Neuronal stem cell (in vitro differentiated cells): Measurements from ENCODE around the gene MRPL37.
A peak's percentile ranks its signal among the peaks of the same experiment; 100 is the strongest.
"Not testable (repeated sequence)": the region's sequence is repeated elsewhere in the genome, so short reads cannot be mapped to it uniquely, and the experiment has no call there.

Source experiments
- DNase-seq: peaks from one replicate; pipeline ENCODE4 v3.0.0-alpha.2; 2013; ENCODE audit warnings: low spot score
- H2AFZ ChIP-seq: one replicate; pipeline ENCODE4 v1.6.1; 2013; ENCODE audit warnings: mild to moderate bottlenecking, low read length, inconsistent platforms
- H2AK5ac ChIP-seq: 2 replicates; pipeline ENCODE4 v1.6.1; 2013; ENCODE audit warnings: low read depth, mild to moderate bottlenecking, inconsistent platforms, low read length, moderate library complexity, mixed read lengths
- H2BK120ac ChIP-seq: 2 replicates; pipeline ENCODE4 v1.6.1; 2013; ENCODE audit warnings: low read depth, mild to moderate bottlenecking, inconsistent platforms, low read length, moderate library complexity, mixed read lengths
- H2BK12ac ChIP-seq: one replicate; pipeline ENCODE4 v1.6.1; 2013; ENCODE audit warnings: low read length, inconsistent platforms
- H2BK15ac ChIP-seq: 2 replicates; pipeline ENCODE4 v1.6.1; 2013; ENCODE audit warnings: mild to moderate bottlenecking, low read length, inconsistent platforms, mixed read lengths
- H2BK5ac ChIP-seq: one replicate; pipeline ENCODE4 v1.6.1; 2013; ENCODE audit warnings: inconsistent platforms, mild to moderate bottlenecking, low read length, moderate library complexity
- H3K14ac ChIP-seq: one replicate; pipeline ENCODE4 v1.6.1; 2013; ENCODE audit warnings: low read length, inconsistent platforms
- H3K18ac ChIP-seq: 2 replicates; pipeline ENCODE4 v1.6.1; 2013; ENCODE audit warnings: low read length, inconsistent platforms
- H3K23ac ChIP-seq: 2 replicates; pipeline ENCODE4 v1.6.1; 2013; ENCODE audit warnings: low read depth, mild to moderate bottlenecking, mixed read lengths, low read length, inconsistent platforms; ENCODE audit not compliant: poor library complexity
- H3K27ac ChIP-seq: replicated peaks from 3 replicates; pipeline ENCODE4 v1.5.1; 2013; ENCODE audit warnings: low read length, inconsistent platforms
- H3K27me3 ChIP-seq, 3 experiments: 2 replicates each; pipeline ENCODE4 v1.6.1; 2013; ENCODE audit warnings: low read length in 3 of 3, mild to moderate bottlenecking in 2 of 3, inconsistent platforms in 1 of 3, low read depth in 1 of 3, mixed read lengths in 1 of 3, moderate library complexity in 1 of 3; ENCODE audit not compliant: control insufficient read depth in 3 of 3, insufficient read depth in 3 of 3
- H3K36me3 ChIP-seq, 2 donors: replicated peaks in 1 of 2; 2 replicates each; pipeline ENCODE4 v1.6.1; 2013; ENCODE audit warnings: low read length in 2 of 2; ENCODE audit not compliant: control insufficient read depth in 2 of 2, insufficient read depth in 2 of 2
- H3K4ac ChIP-seq: 2 replicates; pipeline ENCODE4 v1.6.1; 2013; ENCODE audit warnings: inconsistent platforms, mild to moderate bottlenecking, low read length, moderate library complexity
- H3K4me1 ChIP-seq, 2 donors: 1 replicate in 1 of 2; 2 replicates in 1 of 2; pipeline ENCODE4 v1.6.1; 2013; ENCODE audit warnings: low read length in 2 of 2, low read depth in 1 of 2; ENCODE audit not compliant: control insufficient read depth in 2 of 2, insufficient read depth in 1 of 2
- H3K4me2 ChIP-seq: one replicate; pipeline ENCODE4 v1.6.1; 2013; ENCODE audit warnings: mild to moderate bottlenecking, low read length, inconsistent platforms; ENCODE audit not compliant: insufficient read depth, poor library complexity, severe bottlenecking
- H3K4me3 ChIP-seq, 2 donors: 2 replicates each; pipeline ENCODE4 v1.5.1; 2013; ENCODE audit warnings: low read length in 2 of 2, mild to moderate bottlenecking in 2 of 2, inconsistent platforms in 1 of 2, moderate library complexity in 1 of 2
- H3K79me1 ChIP-seq: one replicate; pipeline ENCODE4 v1.6.1; 2013; ENCODE audit warnings: low read depth, mild to moderate bottlenecking, inconsistent platforms, low read length, moderate library complexity
- H3K9ac ChIP-seq: one replicate; pipeline ENCODE4 v1.6.1; 2013; ENCODE audit warnings: mild to moderate bottlenecking, low read depth, low read length, inconsistent platforms; ENCODE audit not compliant: poor library complexity
- H3K9me3 ChIP-seq, 2 donors: replicated peaks in 1 of 2; 2 replicates each; pipeline versions ENCODE3 to v1.6.1; 2013; ENCODE audit warnings: low read length in 2 of 2, mild to moderate bottlenecking in 2 of 2, inconsistent platforms in 1 of 2, low read depth in 1 of 2, mixed read lengths in 1 of 2, moderate library complexity in 1 of 2; ENCODE audit not compliant: control insufficient read depth in 2 of 2, insufficient read depth in 1 of 2
- H4K8ac ChIP-seq: one replicate; pipeline ENCODE4 v1.6.1; 2013; ENCODE audit warnings: low read depth, mild to moderate bottlenecking, inconsistent platforms, low read length, moderate library complexity
- H4K91ac ChIP-seq: one replicate; pipeline ENCODE4 v1.6.1; 2013; ENCODE audit warnings: low read length, low read depth, mild to moderate bottlenecking, inconsistent platforms; ENCODE audit not compliant: poor library complexity
- WGBS, 2 donors: extraction: QIAGEN DNeasy Blood & Tissue Kit; methylation state at CpG; one replicate each; pipeline ENCODE4 v1.1.7; 2013; ENCODE audit warnings: missing lambda C conversion rate in 2 of 2, mixed read lengths in 1 of 2; ENCODE audit not compliant: insufficient read length in 2 of 2, insufficient replicate concordance in 1 of 2; ENCODE audit errors: extremely low coverage in 2 of 2; 5-methylcytosine and 5-hydroxymethylcytosine counted together

Gene MRPL37

GRCh38 chr1:54163051-54163450 lies 36.9 kb upstream of the MRPL37 start:
- Histone ChIP-seq H3K4ac (no peak overlapping the region), H3K4me2 (no peak overlapping the region), H4K91ac (no peak overlapping the region), H3K4me3 (no peak overlapping the region), H3K4me1 (peaks cover 0 to 4% of the 10 kb centered on the region in 2 donors), H3K14ac (no peak overlapping the region), H3K79me1 (no peaks in the 10 kb centered on the region), H3K23ac (no peak overlapping the region), H2BK5ac (no peak overlapping the region), H3K9me3 (no peaks in the 10 kb centered on the region), H3K36me3 (no peaks in the 10 kb centered on the region), H2AFZ (no peak overlapping the region), H2BK12ac (no peak overlapping the region), H4K8ac (no peak overlapping the region), H3K9ac (no peak overlapping the region), H2AK5ac (peak overlapping the region; percentile 5), H3K27ac (no peak overlapping the region), H2BK15ac (no peak overlapping the region), H3K27me3 (no peaks in the 10 kb centered on the region), H3K18ac (peak overlapping the region; percentile 19), H2BK120ac (no peak overlapping the region)
- no peak for DNase-seq
- WGBS, 2 donors, result no CpG with 5 or more reads among the region's 3 CpGs

- no CpG with 5 or more reads among the region's 5 CpGs for WGBS, 2 donors
- Histone ChIP-seq H4K8ac (no peak overlapping the region), H3K14ac (no peak overlapping the region), H3K9ac (no peak overlapping the region), H3K4me2 (no peak overlapping the region), H3K79me1 (no peaks in the 10 kb centered on the region), H2BK12ac (no peak overlapping the region), H3K23ac (no peak overlapping the region), H3K36me3 (no peaks in the 10 kb centered on the region), H4K91ac (no peak overlapping the region), H3K4ac (no peak overlapping the region), H3K27ac (no peak overlapping the region), H3K4me3 (no peak overlapping the region), H2AFZ (no peak overlapping the region), H2BK5ac (no peak overlapping the region), H3K4me1 (peaks cover 0 to 4% of the 10 kb centered on the region in 2 donors), H2BK15ac (no peak overlapping the region), H2AK5ac (no peak overlapping the region), H3K27me3 (no peaks in the 10 kb centered on the region), H3K18ac (no peak overlapping the region), H2BK120ac (no peak overlapping the region), H3K9me3 (no peaks in the 10 kb centered on the region)
- DNase-seq, result no peak
Measured at GRCh38 chr1:54163573-54163972, 36.4 kb upstream of the MRPL37 start.

- Histone ChIP-seq H3K79me1 (no peaks in the 10 kb centered on the region), H3K36me3 (no peaks in the 10 kb centered on the region), H2AFZ (no peak overlapping the region), H2BK5ac (no peak overlapping the region), H3K4me1 (peaks cover 0 to 2% of the 10 kb centered on the region in 2 donors), H2BK15ac (no peak overlapping the region), H2AK5ac (no peak overlapping the region), H2BK12ac (no peak overlapping the region), H4K8ac (no peak overlapping the region), H3K9me3 (no peaks in the 10 kb centered on the region), H3K27ac (no peak overlapping the region), H3K4ac (no peak overlapping the region), H4K91ac (no peak overlapping the region), H3K4me2 (no peak overlapping the region), H3K4me3 (no peak overlapping the region), H3K18ac (no peak overlapping the region), H3K23ac (no peak overlapping the region), H3K9ac (no peak overlapping the region), H3K14ac (no peak overlapping the region), H3K27me3 (no peaks in the 10 kb centered on the region), H2BK120ac (no peak overlapping the region)
- WGBS, 2 donors, result no CpG with 5 or more reads among the region's 15 CpGs
- no peak for DNase-seq
Measured at GRCh38 chr1:54165146-54165545, 34.8 kb upstream of the MRPL37 start.

GRCh38 chr1:54166357-54166756 lies 33.6 kb upstream of the MRPL37 start:
- not testable (repeated sequence) for H3K27ac ChIP-seq, H2AFZ ChIP-seq

More at GRCh38 chr1:54166357-54166756, 33.6 kb upstream of the MRPL37 start:
- H2BK12ac ChIP-seq, H3K36me3 ChIP-seq, H2BK120ac ChIP-seq, DNase-seq, H4K91ac ChIP-seq, H4K8ac ChIP-seq, H2BK15ac ChIP-seq, H3K4me3 ChIP-seq, H3K4me2 ChIP-seq, H3K27me3 ChIP-seq, H2AK5ac ChIP-seq, H2BK5ac ChIP-seq, H3K23ac ChIP-seq, H3K14ac ChIP-seq, H3K9me3 ChIP-seq, H3K9ac ChIP-seq, H3K18ac ChIP-seq, H3K4me1 ChIP-seq, H3K4ac ChIP-seq, H3K79me1 ChIP-seq: not testable (repeated sequence)
- no CpG with 5 or more reads among the region's 8 CpGs for WGBS, 2 donors
